ENCODE data around the gene TMEM86B. TPM values are rescaled to one million over a fixed set of nuclear protein-coding genes. Genes with fewer than 3 reads are reported as not detected.
"Not testable (repeated sequence)": the region's sequence is repeated elsewhere in the genome, so short reads cannot be mapped to it uniquely, and the experiment has no call there.

TMEM86B gene
- polyA plus RNA-seq, 10 donors = 1.4 to 3.5 (median 2.9) TPM

GRCh38 chr19:55242517-55242916, 14.0 kb upstream of the TMEM86B start:
- no peak for DNase-seq

- no peak for DNase-seq
Observed at GRCh38 chr19:55241935-55242464, 13.4 kb upstream of the TMEM86B start.

DNA sequence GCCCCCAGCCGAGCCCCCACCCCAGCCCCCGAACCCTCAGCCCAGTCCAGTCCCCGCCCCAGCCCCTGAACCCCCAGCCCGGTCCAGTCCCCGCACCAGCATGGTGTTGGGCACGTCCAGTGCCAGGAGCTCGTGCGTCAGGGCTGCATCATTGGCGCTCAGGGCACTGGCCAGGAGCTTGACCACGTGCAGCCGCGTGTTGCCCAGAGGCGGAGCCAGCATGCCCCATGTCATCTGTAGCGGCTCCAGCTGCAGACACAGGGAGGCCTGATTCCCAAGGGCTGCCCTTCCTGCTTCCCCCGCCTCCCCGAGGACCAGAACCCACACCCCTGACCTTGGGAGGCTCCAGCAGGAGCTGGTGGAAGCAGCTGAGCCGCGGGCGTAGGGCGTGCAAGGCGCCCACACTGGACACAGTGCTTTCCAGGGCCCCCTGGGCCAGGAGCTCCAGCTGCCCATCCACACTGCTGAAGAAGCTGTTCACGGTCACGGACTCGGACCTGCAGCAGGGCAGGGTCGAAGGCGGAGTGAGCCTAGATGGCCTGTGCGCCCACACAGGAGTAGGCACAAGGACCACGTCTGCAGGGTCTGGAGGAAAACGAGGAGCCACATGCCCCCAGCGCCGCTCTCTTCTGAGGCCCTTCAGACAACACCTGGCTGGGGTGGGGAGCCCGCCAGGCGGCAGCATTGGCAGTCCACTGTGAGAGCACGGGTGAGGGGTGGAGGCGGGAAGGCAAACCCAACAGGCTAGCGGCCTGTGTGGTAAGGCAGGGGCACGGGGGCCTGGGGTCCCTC, 12.8 kb upstream of the TMEM86B start:
- DNase-seq = no peak

DNA sequence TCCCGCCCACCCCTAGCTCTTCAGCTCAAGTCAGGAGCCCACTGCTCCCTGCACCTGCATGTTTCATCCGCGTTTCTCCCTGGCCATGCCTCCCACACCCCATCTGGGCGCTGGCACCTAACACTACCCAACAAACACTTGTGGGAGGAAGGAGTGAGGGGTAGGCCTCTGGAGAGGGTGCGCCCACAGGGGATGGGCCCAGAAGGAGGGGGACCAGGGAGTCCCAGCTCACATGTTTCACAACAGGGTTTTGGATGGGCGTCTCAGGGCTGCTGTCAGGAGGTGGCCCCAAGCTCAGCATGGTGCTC, 12.1 kb upstream of the TMEM86B start:
- DNase-seq = no peak

DNA sequence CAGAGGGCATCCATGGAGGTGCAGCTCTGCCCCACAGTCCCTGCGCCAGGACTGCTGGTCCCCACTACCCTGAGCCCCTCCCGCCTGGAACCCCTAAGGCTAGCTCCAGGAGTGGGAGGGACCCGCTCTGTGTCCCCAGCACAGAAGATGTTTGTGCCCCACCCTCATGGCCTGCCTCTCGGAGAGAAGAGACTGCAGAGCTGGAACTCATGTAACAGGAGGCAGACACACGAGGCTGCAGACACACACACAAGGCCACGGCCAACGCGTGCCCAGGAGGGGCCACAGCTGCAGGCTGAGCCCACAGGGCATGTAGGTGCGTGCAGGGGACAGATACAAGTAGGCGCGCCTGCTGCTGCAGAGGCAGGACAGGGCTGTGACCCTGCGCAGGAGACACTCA, 10.4 kb upstream of the TMEM86B start:
- DNase-seq = no peak

GRCh38 chr19:55238030-55238429, 9.5 kb upstream of the TMEM86B start:
- DNase-seq = no peak

DNA sequence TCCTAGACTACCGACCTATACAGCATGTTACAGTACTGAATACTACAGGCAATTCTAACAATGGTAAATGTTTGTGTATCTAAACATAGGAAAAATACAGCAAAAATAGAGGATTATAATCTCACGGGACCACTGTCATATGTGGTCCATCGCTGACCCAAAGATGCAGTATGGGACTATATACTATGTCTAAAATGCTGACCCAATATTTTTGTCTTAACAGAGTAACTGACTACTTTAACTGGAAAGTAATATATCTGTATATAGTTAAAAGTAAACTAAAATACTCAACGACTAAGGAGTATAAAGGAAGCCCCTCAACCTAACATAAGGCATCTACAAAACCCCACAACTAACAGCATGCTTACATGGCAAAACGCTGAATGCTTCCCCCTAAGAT, 4.4 kb upstream of the TMEM86B start:
- no peak for DNase-seq

- no peak for DNase-seq
Observed at GRCh38 chr19:55232286-55232602, 3.7 kb upstream of the TMEM86B start.

GRCh38 chr19:55231391-55232285, 3.1 kb upstream of the TMEM86B start:
- no peak for DNase-seq

DNA sequence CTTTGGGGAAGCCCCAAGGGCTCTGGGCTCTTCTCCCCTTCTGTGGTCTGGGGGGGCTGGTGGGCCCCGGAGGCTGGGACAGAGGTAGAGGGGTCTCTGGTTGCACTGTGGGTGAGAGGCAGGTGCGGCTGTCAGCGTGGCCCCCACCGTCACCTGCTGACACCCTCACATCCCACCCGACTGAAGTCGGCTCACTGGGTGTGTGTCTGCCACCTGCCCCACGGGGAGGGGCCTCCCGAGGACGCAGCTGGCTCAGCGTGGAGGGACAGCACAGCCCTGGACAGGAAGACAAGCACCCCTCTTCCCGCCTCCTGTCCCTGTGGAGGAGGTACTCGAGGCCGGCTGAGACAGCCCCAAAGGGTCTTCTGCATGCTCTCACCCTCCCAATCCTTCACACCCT, 2.2 kb upstream of the TMEM86B start:
- DNase-seq = no peak

GRCh38 chr19:55230329-55230728, 1.8 kb upstream of the TMEM86B start:
- no peak for DNase-seq

DNA sequence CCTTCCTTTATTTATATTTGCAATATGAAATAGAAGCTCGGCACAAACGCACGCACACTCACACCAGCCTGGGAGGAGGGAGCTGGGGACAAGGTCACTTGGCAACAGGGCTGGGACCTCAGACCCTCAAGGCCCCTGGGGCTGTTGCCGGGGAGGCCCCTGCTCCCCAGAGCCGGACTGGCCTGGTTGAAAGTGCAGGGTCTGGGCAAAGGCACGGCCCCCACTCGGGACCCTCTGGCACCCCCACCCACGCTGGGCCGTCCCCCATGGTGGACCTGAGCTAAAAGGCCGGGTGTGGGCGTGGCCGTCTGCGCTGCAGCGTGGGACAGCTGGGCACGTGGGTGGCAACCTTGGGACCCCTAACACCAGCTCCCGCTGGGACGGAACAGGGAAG, 1.2 kb upstream of the TMEM86B start:
- DNase-seq = no peak

DNA sequence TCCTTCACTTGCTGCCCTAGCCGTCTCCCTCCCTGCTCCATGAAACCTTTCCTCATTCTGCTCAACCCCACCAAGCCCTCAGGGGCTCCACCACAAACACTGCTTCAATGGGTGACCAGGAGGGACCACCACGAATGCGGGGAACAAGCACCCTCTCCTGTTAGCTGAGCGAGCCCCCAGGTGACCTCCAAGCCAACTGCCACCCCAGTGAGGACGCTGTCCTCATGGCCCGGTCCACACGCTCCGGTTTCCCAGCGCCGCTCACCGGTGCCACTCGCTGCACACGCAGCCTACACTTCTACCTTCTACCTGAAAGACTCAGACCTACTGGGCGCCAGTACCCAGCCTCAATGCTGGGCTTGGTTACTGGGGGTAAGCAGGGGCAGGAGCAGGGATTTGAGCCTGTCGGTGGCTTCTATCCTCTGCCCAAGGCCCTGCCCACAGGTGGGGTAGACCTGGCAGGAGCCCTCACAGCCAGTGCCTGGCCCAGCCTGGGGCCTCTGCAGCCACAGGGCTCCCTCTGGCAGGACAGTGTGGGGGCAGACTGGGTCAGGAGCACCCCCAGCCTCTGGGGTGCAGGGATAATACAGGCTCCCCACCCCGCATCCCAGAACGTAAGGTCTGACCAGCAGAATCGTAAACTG, 704 bp upstream of the TMEM86B start:
- no peak for DNase-seq

DNA sequence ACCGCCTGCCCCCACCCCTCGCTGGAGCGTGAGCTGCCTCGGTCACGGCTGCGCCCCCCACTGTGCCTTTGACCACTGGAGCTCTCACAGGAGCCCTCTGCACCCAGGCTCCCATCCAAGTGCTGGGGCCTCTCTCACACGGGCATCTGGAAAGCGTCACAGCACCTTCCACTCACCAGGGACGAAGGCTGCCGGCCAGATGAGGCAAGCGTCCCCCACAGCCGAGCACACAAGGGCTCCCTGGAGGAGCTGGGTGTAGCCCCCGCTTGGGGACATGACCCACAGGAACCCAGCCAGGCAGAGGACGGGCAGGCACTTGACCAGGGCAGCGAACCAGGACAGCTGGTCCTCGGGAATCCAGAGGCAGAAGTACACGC, 560 bp downstream of the TMEM86B start:
- no peak for DNase-seq

DNA sequence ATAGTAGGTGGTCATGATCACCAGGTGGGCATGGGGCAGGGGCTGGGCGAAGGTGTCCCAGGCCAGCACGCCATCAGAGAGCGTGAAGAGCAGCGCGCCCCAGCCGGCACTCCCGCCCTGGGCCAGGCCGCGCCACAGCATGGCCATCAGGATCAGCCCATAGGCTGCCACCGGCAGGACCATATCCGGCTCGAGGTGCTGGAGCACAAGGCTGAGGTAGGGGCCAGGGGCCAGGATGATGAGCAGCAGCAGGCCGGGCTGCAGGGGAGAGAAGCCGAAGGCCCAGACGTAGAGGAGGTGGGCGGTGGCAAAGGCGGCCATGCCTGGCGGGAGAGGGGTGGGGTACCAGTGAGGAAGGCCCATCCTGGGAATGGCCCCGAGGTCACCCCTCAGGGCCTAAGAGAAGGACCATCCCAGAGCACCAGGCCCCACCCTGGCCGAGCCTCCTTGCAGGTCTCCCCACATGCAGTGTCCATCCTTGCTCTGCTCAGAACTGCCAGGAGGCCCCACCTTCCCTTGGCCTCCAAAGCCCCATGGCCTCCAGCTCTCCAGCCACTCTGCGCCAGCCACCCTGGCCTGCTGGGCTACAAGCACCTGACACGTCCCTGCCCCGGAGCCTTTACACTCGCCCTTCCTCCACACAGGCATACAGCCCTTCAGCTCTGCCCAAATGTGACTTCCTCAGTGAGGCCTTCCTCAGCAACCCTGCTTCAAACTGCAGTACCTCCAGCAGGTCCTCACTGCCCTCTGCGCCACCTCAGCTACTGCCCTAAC, 1.1 kb downstream of the TMEM86B start:
- DNase-seq = no peak

DNA sequence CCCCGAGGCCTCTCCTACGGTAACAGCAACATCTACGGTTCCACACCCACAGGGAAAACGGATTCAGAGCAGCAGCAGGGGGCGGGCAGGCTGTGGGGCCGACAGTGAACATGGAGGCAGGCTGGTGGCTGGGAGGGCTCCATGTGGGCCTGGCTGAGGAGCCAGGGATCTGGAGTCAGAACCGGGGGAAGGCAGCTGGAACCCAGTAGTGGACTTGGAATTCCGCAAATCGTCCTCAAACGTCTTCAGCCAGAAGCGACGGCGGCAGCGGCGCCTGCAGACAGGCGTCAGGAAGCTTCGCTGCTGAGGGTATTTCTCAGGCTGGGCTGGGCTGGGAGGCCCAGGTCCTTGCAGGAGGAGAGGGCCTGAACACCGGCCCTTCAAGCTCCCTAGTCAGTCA, 1.8 kb downstream of the TMEM86B start:
- no peak for DNase-seq

DNA sequence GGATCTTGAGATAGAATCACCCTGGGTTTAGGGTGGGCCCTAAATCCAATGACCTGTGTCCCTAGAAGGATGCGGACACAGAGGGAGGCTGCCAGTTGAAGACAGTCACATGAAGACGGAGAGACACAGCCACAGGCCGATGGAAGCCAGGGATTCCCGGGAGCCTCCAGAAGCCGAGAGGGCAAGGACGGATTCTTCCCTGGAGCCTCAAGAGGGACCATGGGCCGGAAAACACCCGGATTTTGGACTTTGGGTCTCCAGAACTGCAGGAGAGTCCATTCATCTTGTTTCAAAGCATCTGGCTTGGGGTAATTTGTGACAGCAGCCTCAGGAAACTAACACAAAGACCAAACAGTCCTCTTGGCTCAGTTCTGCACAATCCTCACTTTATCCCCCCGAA, 2.3 kb downstream of the TMEM86B start:
- DNase-seq = no peak

- DNase-seq = no peak
Observed at GRCh38 chr19:55225415-55225958, 3.1 kb downstream of the TMEM86B start.

DNA sequence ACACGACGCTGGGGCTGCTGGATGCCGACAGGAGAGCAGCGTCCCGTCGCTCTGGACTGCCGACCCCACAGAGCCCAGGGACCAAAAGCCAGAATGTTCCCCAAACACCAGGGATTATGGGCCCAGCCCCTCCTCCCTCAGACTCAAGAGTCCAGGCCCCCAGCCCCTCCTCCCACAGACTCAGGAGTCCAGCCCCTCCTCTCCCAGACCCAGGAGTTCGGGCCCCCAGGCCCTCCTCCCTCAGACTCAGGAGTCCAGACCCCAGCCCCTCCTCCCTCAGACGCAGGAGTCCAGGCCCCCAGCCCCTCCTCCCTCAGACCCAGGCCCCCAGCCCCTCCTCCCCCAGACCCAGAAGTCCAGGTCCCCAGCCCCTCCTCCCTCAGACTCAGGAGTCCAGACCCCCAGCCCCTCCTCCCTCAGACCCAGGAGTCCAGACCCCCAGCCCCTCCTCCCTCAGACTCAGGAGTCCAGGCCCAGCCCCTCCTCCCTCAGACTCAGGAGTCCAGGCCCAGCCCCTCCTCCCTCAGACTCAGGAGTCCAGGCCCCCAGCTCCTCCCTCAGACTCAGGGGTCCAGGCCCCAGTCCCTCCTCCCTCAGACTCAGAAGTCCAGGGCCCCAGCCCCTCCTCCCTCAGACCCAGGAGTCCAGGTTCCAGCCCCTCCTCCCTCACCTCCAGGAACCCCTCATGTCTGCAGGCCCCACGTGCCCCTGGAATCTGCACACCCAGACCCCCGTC, 3.7 kb downstream of the TMEM86B start:
- not testable (repeated sequence) for DNase-seq

DNA sequence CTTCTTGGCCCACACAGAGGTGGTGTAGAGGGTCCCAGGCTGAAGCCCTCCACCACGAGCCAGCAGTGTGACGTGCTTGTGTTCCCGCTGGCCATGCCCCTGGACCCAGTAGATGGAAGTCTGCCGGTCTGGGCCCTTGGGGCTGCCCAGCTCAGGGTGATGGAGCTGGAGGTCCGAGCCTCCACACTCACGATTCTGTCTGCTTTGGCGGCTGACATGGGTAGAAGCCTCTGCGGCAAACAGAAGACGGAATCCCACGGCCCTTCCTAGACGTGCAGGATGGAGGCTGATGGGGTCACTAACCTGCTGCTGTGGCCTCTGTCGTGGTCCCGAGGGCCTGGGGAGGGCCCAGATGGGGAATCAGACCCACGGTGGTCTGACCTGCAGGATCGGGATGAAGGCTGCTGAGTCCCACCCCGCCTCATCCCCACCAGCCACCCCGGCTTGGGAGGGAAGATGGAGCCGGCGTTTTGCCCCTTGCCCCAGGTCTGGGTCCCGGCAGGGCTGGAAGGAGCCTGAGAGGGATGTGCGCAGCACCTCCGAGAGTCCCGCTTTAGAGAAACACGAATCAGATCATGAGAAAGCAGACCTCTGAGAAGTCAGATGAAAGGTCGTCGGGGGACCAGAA, 4.4 kb downstream of the TMEM86B start:
- no peak for DNase-seq
